PC-9 (cell line): ENCODE results near the gene SMIM20.

Experiments used
- EZH2 ChIP-seq: fragments of 200-600 bp; sonication (generic); IDR thresholded peaks from 2 replicates; pipeline ENCODE4 v1.8.0; 2017; ENCODE audit warnings: antibody characterized with exemption, low read depth
- TF ChIP-seq, protein P1 (sequence below): fragments of 200-600 bp; sonication (generic); conservative IDR thresholded peaks from 2 replicates; pipeline ENCODE4 v1.6.1; 2017; ENCODE audit warnings: mixed run types, antibody characterized with exemption, mild to moderate bottlenecking, moderate library complexity

GRCh38 chr4:25903900-25904747 lies 9.9 kb upstream of the SMIM20 start:
- TF ChIP-seq, protein P1, sequence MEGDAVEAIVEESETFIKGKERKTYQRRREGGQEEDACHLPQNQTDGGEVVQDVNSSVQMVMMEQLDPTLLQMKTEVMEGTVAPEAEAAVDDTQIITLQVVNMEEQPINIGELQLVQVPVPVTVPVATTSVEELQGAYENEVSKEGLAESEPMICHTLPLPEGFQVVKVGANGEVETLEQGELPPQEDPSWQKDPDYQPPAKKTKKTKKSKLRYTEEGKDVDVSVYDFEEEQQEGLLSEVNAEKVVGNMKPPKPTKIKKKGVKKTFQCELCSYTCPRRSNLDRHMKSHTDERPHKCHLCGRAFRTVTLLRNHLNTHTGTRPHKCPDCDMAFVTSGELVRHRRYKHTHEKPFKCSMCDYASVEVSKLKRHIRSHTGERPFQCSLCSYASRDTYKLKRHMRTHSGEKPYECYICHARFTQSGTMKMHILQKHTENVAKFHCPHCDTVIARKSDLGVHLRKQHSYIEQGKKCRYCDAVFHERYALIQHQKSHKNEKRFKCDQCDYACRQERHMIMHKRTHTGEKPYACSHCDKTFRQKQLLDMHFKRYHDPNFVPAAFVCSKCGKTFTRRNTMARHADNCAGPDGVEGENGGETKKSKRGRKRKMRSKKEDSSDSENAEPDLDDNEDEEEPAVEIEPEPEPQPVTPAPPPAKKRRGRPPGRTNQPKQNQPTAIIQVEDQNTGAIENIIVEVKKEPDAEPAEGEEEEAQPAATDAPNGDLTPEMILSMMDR = no peak
- no peak for TF ChIP-seq EZH2
